ENCODE data around the gene PBOV1. TPM values are rescaled to one million over a fixed set of nuclear protein-coding genes. Genes with fewer than 3 reads are reported as not detected.

The PBOV1 gene
- total RNA-seq, 1 donor from 2014 or later, result not detected

DNA sequence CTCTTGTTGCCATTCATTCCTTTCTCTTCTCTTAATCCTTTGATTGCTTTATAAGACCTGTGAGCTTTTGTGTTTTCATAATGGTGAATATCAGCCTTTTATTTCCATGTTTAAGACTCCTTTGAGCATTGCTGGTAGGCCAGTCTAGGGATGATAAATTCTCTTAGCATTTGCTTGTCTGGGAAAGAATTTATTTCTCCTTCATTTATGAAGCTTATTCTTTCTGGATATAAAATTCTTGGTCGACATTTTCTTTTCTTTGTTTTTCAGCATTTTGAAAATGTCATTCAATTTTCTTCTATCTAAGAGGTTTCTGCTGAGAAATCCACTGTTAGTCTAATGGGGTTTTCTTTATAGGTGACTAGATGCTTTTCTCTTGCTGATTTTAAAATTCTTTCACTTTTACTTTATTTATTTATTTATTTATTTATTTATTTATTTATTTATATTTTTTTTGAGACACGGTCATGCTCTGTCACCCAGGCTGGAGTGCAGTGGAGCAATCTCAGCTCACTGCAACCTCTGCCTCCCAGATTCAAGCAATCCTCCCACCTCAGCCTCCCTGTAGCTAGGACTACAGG, 41.5 kb downstream of the PBOV1 start:
- ATAC-seq, result no peak
- intact Hi-C loops (cut with DNase I), result no loop called here

DNA sequence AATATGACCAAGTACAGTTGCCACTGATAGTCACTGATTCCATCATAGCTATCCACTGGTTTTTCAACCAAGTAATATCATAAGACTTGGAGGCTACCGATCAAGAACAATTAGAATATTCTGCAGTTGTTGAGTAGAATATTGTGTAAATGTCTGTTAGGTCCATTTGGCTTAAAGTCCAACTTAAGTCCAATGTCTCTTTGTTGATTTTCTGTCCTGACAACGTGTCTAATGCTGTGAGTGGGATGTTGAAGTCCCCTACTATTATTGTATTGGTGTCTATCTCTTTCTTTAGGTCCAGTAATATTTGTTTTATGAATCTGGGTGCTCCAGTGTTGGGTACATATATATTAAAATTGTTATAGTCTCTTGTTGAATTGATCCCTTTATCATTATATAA, 42.7 kb downstream of the PBOV1 start:
- ATAC-seq, result no peak
- DNase-seq (ENCODE audit: missing footprints), result no peak
- intact Hi-C loops (cut with DNase I), result no loop called here

More for the DNA sequence above, 41.5 kb downstream of the PBOV1 start:
- DNase-seq (ENCODE audit: missing footprints), result no peak

Other genes with a start within 250 kb of the PBOV1 start
- 49.1 TPM for gene PERP, start 111.1 kb downstream of the PBOV1 start, total RNA-seq
- 1.4 TPM for gene ARFGEF3, start 56.6 kb downstream of the PBOV1 start, total RNA-seq
- gene SMIM28, start 159.4 kb upstream of the PBOV1 start, total RNA-seq, result not detected
- gene HEBP2, start 185.7 kb upstream of the PBOV1 start, total RNA-seq, result 103 TPM

Data from Right ventricle myocardium inferior (tissue), 1 donor.